Keratinocyte (primary cell): ENCODE results near the gene SFXN2.

Source experiments
- CTCF ChIP-seq, 3 experiments: IDR thresholded peaks in 1 of 3; conservative IDR thresholded peaks in 1 of 3; optimal IDR thresholded peaks in 1 of 3; 2 replicates in 2 of 3; 3 replicates in 1 of 3; pipeline versions ENCODE3 to v1.5.1; 2011; ENCODE audit warnings: low read length in 3 of 3, mild to moderate bottlenecking in 3 of 3, moderate library complexity in 2 of 3, control low read depth in 1 of 3, inconsistent platforms in 1 of 3; ENCODE audit not compliant: insufficient read depth in 2 of 3; ENCODE audit errors: extremely low read depth in 1 of 3
- EZH2 ChIP-seq: IDR thresholded peaks from one replicate; pipeline ENCODE4 v1.6.1; 2012; ENCODE audit warnings: inconsistent platforms, mild to moderate bottlenecking, low read length, moderate library complexity

GRCh38 chr10:102679596-102679995 lies 34.8 kb upstream of the SFXN2 start:
- TF ChIP-seq CTCF (optimal IDR thresholded peaks at IDR 0.05 in 1 of 3, IDR thresholded peaks at IDR 0.05 in 1 of 3, conservative IDR thresholded peaks at IDR 0.05 in 1 of 3; ENCODE audit: extremely low read depth in 1 of 3, insufficient read depth in 2 of 3, low read length in 3 of 3) (no peak), EZH2 (no peak)
